Parathyroid adenoma (tissue), 2 donors: Measurements from ENCODE around the gene ENTHD1.

ENCODE experiments used
- H2AFZ ChIP-seq: fragments of 300-600 bp; sonication (generic); one replicate; pipeline ENCODE4 v1.7.0; 2017; ENCODE audit warnings: antibody characterized with exemption, mild to moderate bottlenecking
- H3K27ac ChIP-seq: fragments of 300-600 bp; sonication (generic); one replicate; pipeline ENCODE4 v1.7.0; 2017
- H3K27me3 ChIP-seq: fragments of 300-600 bp; sonication (generic); one replicate; pipeline ENCODE4 v1.7.0; 2017; ENCODE audit warnings: low read length; ENCODE audit not compliant: control insufficient read depth, insufficient read depth
- H3K36me3 ChIP-seq: fragments of 300-600 bp; sonication (generic); one replicate; pipeline ENCODE4 v1.7.0; 2017; ENCODE audit warnings: low read length; ENCODE audit not compliant: control insufficient read depth, insufficient read depth
- H3K4me1 ChIP-seq: fragments of 300-600 bp; sonication (generic); one replicate; pipeline ENCODE4 v1.7.0; 2017; ENCODE audit warnings: control low read depth
- H3K4me2 ChIP-seq: fragments of 300-600 bp; sonication (generic); one replicate; pipeline ENCODE4 v1.7.0; 2017; ENCODE audit warnings: low read length
- H3K4me3 ChIP-seq: fragments of 300-600 bp; sonication (generic); one replicate; pipeline ENCODE4 v1.7.0; 2017; ENCODE audit warnings: low read depth, low read length
- H3K79me2 ChIP-seq: fragments of 300-600 bp; sonication (generic); one replicate; pipeline ENCODE4 v1.7.0; 2017; ENCODE audit warnings: control low read depth
- H3K9ac ChIP-seq: fragments of 300-600 bp; sonication (generic); one replicate; pipeline ENCODE4 v1.7.0; 2017; ENCODE audit warnings: mild to moderate bottlenecking
- H3K9me3 ChIP-seq: fragments of 300-600 bp; sonication (generic); one replicate; pipeline ENCODE4 v1.7.0; 2017; ENCODE audit warnings: low read length; ENCODE audit not compliant: control insufficient read depth
- CTCF ChIP-seq: fragments of 300-600 bp; sonication (generic); IDR thresholded peaks from one replicate; pipeline ENCODE4 v1.7.0; 2017; ENCODE audit warnings: antibody characterized with exemption, mild to moderate bottlenecking
- donor health status: primary hyperparathyroidism.

Gene ENTHD1

GRCh38 chr22:39731481-39731880 lies 162.1 kb downstream of the ENTHD1 start:
- Histone ChIP-seq H2AFZ (no peak overlapping the region), H3K4me3 (no peak overlapping the region), H3K27me3 (no peaks in the 10 kb centered on the region), H3K27ac (no peak overlapping the region), H3K4me2 (no peak overlapping the region), H3K9ac (no peak overlapping the region), H3K79me2 (no peaks in the 10 kb centered on the region), H3K36me3 (no peaks in the 10 kb centered on the region), H3K4me1 (no peaks in the 10 kb centered on the region), H3K9me3 (no peaks in the 10 kb centered on the region)
- no peak for TF ChIP-seq CTCF

DNA sequence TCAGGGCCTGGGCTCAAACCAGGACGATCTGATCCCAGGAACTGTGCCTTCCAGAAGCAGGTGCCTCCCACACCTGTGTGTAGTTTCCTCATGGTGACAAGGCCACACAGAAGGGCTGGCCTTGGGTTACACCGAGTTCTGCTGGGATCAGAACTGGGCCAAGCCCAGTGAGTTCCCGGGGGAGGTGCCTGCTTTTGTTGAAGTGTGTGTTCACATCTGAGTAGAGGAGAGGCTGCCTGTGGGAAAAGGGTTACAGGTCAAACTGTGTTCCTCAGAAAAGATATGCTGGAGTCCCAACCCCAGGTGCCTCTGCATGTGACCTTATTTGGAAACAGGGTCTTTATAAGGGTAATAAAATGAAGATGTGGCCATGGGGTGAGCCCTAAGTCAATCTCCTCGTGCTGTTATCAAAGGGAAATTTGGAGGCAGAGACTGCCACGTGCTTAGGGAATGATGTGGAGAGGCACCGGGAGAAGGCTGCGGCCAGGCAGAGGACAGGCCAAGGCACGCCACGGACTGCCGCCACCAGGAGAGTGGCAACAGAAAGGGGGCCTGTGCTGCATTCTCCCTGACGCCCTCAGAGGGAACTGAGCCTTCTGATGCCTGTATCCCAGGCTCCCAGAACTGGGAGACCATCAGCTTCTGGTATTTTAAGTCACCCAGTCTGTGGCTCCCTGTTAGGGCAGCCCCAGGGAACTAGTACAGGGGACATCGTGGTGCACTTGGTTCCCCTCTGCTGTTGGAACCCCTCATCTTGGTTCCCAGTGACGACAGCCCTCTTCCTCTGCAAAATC lies 164.2 kb downstream of the ENTHD1 start:
- Histone ChIP-seq H3K4me3 (no peak overlapping the region), H3K4me1 (no peaks in the 10 kb centered on the region), H3K27me3 (no peaks in the 10 kb centered on the region), H3K79me2 (no peaks in the 10 kb centered on the region), H2AFZ (no peak overlapping the region), H3K4me2 (no peak overlapping the region), H3K9me3 (no peaks in the 10 kb centered on the region), H3K9ac (no peak overlapping the region), H3K27ac (no peak overlapping the region), H3K36me3 (no peaks in the 10 kb centered on the region)
- no peak for TF ChIP-seq CTCF

DNA sequence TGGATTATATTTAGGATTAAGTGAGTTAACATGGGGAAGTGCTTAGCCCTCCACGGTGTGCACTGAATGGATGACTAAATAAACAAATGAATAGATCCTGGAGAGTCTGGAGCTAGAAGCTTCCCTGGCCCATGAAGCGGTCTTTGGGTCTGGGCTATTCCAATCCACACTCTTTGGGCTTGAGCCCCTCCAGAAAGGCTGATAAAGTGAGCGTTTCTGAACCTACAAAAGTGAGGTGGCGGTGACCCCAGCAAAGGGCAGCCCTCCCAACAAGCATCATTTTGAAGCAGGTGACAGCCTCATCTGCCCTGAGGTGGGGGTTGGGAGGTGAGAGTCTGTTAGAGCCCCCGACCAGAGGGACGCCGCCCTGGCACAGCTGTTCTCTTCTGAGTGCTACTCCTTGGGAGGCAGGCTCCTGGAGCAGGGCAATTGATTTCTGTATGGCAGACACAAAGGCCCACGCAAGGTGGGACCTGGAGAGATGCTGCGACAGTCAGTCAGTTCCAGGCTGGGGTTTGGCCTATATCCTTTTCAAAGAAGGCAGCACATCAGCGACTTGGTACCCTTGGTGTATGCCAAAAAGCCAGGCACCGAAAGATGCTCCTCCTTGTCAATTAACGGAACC lies 165.2 kb downstream of the ENTHD1 start:
- Histone ChIP-seq H3K9ac (no peak overlapping the region), H3K36me3 (no peaks in the 10 kb centered on the region), H3K4me1 (no peaks in the 10 kb centered on the region), H3K79me2 (no peaks in the 10 kb centered on the region), H3K27ac (no peak overlapping the region), H2AFZ (no peak overlapping the region), H3K4me2 (no peak overlapping the region), H3K9me3 (no peaks in the 10 kb centered on the region), H3K27me3 (no peaks in the 10 kb centered on the region), H3K4me3 (no peak overlapping the region)
- TF ChIP-seq CTCF: no peak

GRCh38 chr22:39727541-39727940 lies 166.0 kb downstream of the ENTHD1 start:
- no peaks in the 10 kb centered on the region for H3K9me3 ChIP-seq
- H3K9ac ChIP-seq: no peak overlapping the region
- H2AFZ ChIP-seq: no peak overlapping the region
- H3K27me3 ChIP-seq: no peaks in the 10 kb centered on the region
- no peak overlapping the region for H3K4me2 ChIP-seq
- no peak for TF ChIP-seq CTCF
- no peak overlapping the region for H3K4me3 ChIP-seq
- H3K4me1 ChIP-seq: no peaks in the 10 kb centered on the region
- H3K36me3 ChIP-seq: no peaks in the 10 kb centered on the region
- no peak overlapping the region for H3K27ac ChIP-seq
- no peaks in the 10 kb centered on the region for H3K79me2 ChIP-seq
